ENCODE measurements around the gene RSPH6A.

The RSPH6A gene

DNA sequence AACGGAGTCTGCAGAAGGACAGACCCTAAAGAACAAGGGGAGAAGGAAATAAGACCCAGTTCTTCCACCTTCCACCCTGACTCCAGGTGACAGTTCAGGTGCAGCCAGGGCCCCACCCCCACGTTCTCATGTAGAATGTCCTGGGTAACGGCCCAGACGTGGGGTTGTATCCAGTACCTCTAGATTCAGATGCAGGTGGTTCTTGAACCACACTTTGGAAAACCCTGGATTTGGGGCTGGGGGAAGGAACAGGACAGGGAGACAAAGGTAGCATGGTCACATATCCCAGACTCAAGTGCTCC is 35.0 kb downstream of the RSPH6A start:
- no peak for DNase-seq (ENCODE audit: low read depth in 2 of 2)

DNA sequence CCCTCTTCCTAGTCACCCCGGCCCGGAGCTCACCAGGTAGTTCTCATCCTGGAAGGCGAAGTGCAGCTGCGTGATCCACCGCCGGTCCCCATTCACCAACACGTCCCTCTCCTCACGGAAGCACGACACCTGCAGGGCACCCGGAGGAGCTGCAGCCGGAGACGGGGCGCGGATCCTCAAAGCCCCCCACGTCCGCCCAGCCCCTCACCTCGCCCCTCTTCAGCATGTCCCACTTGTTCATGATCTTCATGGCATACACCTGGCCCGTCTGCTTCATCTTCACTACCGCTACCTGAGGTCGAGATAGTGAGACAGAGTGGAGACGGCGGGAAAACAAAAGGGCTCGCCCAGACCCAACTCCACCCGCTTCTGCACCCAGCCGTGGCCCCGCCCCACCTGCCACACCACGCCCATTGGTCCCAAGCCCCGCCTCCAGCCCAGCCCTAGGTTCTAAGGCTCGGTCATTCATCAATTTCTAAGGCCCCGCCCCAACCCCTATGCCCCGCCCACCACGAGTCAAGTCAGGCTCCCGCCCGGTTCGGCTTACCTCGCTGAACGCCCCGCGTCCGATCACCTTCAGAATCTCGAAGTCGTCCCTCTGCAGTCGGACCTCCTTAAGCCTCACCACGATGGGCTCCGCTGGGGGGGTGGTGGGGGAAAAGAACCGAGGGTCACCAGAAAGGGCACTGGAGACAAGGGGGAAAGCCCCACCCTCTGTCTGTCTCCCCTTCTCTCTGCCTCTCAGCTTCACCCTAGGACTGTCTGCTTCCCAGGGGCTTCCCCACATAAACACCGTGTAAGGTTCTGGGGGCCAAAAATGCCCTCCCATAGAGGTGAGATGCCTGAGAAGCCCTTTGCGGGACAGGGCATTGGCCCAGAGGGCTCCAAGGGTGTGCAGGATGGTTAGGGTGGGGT is 35.6 kb downstream of the RSPH6A start:
- DNase-seq (ENCODE audit: low read depth in 2 of 2), result peak; percentile 53 to 55

DNA sequence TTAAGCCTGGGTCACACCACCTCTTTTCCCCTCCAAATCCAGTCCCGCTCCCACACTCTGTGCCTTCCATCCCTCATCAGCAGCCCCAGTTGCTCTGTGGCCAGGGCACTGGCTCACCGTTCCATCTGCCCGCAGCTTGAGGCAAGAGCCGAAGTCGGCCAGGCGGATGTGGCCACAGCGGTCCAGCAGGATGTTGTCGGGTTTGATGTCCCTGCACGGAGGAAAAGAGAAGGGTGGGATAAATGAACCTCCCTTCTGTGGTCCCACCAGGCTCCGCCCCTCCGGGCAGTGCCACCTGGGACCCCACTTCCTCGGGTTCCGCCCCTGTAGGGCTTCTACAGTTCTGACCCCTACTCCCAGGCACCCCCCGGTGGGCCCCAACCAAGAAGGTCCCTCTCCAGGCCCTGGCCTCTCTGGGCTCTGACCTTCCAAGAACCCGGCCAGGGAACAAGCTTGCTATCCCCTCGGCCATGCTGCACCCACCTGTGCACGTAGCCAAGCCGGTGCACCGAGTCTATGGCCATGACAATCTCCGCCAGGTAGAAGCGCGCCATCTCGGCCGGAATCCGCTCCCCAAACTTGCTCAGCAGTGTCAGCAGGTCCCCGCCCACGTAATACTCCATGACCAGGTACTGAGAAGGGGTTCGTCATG is 37.0 kb downstream of the RSPH6A start:
- no peak for DNase-seq (ENCODE audit: low read depth in 2 of 2)

DNA sequence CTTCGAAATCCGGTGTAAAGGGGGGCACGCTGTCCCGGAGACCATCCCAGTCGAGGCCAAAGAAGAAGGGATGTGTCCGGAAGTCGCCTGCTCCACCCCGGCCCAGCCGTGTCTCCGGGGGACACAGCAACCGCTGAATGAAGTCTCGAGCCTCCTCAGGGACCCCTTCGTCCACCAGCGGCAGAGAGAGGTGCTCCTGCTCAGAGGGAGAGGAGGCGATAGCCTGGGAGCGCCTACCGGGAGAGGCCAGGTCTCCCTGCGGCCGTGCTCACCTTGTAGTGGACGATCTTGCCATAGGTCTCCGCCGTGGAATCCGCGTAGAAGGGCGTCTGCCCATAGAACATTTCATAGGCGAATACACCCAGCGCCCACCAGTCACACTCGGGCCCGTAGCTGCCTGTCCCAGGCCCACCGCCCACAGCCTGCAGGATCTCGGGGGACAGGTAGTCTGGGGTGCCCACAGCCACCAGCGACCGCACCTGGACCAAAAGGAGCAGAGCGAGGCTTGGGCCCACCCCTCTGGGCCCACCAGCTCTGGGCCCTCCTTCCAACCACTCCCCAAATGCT is 37.6 kb downstream of the RSPH6A start:
- no peak for DNase-seq (ENCODE audit: low read depth in 2 of 2)

DNA sequence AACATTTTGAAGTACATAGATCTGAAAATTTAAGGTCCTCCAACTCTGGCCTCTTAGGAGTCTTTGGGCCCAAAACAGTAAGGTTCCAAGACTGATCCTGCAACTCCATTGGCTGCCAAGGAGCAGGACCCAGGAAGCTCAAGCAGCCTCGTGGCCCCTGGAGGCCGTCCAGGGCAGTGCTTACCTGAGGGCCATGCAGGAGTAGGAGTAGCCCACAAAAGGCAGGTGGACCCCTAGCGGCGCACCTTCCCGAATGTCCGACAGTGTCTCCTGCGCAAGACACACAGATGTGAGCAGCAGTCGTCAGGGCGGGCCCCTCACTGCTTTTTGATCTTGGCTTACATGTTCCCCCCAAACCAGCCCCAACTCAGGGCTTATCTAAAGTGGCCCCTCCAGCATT is 40.3 kb downstream of the RSPH6A start:
- no peak for DNase-seq (ENCODE audit: low read depth in 2 of 2)

DNA sequence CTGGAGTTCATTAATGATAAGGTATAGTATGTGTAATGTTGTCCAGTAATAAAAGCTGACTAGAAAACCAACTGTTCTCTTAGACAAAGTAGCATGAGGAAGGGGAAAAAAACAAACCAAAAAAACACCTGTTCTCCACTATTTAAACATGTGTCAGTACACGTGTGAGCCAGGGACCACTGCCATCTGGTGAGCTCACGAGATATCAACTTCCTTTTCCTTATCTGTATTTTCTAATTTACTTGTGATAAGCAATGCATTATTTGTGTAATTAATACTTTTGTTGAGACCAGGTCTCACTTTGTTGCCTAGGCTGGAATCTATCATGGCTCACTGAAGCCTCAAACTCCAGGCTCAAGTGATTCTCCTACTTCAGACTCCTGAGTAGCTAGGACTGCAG is 41.7 kb downstream of the RSPH6A start:
- DNase-seq (ENCODE audit: low read depth in 2 of 2), result no peak

DNA sequence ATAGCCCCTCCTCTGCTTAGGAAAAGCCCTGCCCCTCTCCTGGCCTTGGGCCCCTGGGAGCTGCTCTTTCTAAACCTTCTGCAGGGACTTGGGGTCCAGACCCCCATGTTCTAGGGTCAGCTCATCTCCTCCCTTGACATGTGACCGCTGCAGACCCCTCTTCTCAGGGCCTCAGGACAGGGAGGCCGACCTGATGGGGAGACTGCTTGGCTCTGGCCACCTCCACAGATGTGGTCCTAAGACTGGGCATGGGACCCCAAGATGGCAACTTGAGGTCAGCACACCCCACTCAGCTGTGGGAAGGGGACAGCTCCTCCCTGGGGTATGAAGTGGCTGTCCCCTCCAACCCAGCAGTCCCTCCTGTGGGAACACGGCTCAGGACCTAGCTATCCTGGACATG is 42.2 kb downstream of the RSPH6A start:
- no peak for DNase-seq (ENCODE audit: low read depth in 2 of 2)

DNA sequence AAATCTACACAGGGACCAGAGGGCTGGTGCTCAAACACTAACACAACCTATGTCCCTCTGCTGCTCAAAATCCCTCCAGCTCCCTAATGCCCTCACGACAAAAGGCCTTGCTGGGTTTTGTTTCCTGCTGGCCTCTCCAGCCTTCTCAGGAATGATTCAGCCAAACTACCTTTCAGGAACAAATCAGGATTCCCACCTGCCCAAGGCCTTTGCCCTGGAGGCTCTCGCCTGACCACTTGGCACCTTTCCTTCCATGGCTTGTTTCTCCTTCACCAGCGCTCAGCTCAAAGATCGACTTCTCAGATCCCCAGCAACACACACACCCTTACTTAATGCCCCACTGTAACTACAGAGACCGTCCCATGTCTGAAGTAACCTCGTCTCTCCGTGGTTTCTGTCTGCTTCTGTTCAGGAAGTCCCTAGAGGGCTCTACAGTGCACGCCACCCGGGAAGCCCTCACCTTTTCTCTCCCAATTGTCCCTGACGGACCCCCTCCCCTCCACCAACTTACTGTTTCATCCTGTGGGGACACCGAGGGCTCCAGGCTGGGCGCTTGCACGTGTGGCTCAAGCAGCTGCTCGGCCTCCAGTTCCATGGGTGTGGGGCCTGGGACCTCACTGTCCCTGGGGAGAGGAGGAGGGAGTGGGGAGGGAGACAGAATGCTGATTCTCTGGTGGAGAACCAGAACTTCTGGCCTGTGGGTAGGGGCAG is 42.8 kb downstream of the RSPH6A start:
- no peak for DNase-seq (ENCODE audit: low read depth in 2 of 2)

DNA sequence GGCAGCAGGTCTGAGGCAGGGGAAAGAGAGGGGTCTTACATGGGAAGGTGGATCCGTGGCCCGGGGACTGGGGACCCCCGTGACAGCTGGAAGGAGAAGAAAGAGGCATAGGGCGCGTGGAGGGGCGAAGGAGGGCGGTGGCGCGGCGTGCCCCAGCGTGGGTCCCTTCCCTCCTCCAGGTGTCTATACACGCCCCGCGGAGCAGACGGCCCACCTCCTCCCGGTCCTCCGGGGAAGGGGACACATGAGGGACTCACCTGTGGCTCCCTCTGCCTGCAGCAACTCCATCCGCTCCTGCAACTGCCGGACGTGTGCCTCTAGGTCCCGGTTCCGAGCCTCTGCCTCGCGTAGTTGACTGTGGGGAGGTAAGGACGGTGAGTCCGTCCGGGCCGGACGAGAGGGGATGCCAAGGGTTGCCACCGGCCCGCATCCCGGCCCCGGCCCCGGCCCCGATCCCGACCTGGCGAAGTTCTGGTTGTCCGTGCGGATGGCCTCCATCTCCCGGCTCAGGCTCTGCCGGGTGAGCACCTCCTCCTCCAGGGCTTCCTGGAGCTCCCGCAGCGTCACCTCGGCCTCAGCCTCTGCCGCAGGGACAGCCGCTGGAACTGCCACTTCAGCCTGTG is 43.7 kb downstream of the RSPH6A start:
- no peak for DNase-seq (ENCODE audit: low read depth in 2 of 2)

DNA sequence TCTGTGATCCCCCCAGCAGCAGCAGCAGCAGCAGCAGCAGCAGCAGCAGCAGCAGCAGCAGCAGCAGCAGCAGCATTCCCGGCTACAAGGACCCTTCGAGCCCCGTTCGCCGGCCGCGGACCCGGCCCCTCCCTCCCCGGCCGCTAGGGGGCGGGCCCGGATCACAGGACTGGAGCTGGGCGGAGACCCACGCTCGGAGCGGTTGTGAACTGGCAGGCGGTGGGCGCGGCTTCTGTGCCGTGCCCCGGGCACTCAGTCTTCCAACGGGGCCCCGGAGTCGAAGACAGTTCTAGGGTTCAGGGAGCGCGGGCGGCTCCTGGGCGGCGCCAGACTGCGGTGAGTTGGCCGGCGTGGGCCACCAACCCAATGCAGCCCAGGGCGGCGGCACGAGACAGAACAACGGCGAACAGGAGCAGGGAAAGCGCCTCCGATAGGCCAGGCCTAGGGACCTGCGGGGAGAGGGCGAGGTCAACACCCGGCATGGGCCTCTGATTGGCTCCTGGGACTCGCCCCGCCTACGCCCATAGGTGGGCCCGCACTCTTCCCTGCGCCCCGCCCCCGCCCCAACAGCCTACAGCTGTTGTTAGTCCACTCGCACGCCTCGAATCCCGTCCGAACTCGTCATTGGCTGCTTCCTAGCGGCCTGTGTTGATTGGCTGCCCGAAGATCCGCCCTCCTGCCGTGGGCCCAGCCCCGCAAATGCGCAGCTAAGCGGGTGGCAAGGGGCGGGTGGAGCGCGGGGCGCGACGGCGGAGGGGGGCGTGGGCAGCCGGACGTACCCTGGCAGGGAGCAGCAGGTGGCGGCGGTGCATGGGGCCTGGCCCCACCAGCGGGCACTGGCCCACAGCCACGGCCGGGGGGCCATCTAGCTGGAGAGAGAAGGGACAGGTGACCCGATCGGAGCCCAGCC is 44.7 kb downstream of the RSPH6A start:
- DNase-seq (ENCODE audit: low read depth in 2 of 2), result peak; percentile 83 to 89

DNA sequence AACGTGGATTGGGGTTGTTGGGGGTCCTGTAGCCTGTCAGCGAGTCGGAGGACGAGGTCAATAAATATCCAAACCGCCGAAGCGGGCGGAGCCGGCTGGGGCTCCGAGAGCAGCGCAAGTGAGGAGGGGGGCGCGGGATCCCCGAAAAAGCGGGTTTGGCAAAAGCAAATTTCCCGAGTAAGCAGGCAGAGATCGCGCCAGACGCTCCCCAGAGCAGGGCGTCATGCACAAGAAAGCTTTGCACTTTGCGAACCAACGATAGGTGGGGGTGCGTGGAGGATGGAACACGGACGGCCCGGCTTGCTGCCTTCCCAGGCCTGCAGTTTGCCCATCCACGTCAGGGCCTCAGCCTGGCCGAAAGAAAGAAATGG is 45.3 kb downstream of the RSPH6A start:
- peak in 1 of 2 donors; percentile 34 for DNase-seq (ENCODE audit: low read depth in 2 of 2)

DNA sequence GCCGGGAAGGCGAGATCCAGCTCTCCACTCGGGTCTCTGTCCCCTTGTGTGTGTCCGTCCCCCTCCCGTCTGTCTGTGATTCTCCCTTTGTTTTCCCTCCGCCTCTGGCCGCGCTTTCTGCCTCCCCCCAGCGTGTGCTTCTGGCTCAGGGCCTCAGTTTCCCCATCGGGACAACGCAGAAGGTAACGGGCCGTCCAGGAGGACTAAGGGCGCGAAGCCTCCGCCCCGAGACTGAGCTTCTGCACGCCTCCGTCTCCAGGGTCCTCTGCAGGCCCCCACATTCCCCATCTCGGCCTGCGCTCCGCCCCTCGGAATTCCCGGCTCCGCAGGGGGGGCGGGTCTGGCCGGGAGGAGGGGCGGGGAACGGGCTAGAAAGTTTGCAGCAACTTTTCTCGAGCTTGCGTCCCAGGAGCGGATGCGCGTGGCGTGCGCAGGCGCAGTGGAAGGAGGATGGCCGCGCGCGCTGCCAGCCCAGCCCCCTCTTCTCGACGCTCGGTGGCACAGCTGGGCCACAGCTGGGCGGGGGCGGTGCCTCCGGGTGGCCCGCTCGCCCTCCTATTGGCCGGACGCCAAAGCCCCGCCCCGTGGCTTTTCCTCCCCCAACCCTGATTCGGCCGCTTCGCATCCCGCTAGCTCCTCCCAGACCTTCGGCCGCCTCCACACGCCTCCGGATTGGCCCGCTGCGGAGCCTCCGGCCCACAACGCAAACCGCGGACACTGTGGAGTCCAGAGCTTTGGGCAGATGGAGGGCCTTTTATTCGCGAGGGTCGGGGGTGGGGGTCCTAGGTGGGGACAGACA is 45.9 kb downstream of the RSPH6A start, which contains the start of gene SIX5:
TSS of gene SIX5 (minus strand) at position 269 of the 799 bp plus-strand sequence. CDS start 408 bp downstream, outside the sequence.
- DNase-seq (ENCODE audit: low read depth in 2 of 2), result peak; percentile 81 to 88

DNA sequence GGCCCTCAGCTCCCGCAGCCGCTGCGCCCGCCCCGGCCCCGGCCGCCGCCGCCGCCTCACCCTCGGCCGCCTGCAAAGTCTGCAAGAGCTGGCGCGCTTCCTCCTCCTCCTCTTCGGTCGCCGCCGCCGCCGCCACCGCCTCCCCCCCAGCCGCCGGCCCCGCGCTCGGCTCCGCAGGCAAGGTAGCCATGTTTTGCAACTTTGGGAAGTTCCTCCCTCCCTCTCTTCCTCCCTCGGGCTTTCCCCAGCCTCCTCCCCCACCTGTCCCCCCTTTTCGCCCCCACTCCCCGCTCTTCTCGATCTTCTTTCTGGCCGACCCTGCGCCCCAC is 46.5 kb downstream of the RSPH6A start:
- DNase-seq (ENCODE audit: low read depth in 2 of 2), result no peak

DNA sequence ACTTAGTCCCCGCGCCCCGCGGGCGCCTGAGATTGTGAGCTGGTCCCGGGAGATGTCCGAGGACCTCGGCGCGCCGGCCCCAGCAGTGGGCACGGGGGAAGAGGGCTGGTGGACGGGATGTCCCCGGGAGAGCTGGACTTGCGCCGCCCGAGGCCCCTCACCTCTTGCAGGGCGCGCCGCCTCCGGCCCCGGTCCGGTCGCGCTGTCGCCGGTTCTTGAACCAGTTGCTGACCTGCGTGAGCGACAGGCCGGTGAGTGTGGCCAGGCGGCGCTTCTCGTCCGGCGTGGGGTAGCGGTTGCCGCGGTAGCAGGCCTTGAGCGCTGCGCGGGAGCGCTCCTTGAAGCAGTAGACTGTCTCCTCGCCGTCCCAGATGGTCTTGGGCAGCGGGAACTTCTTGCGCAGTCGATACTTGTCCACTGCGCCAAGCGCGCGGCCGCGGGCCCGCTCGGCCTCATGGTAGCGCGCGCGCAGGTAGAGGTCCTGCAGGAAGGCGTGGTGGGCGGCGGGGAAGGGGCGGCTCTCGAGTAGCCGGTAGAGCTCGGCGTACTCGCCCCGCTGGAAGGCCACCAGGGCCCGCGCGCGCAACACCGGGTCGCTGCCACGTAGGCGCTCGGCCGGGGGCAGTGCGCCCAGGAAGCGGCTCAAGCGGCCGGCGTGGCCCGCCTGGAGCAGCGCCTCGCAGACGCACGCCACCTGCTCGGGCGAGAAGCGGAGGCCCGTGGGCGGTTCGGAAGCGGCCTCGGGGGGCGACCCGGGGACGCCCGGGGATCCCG is 47.0 kb downstream of the RSPH6A start:
- no peak for DNase-seq (ENCODE audit: low read depth in 2 of 2)

DNA sequence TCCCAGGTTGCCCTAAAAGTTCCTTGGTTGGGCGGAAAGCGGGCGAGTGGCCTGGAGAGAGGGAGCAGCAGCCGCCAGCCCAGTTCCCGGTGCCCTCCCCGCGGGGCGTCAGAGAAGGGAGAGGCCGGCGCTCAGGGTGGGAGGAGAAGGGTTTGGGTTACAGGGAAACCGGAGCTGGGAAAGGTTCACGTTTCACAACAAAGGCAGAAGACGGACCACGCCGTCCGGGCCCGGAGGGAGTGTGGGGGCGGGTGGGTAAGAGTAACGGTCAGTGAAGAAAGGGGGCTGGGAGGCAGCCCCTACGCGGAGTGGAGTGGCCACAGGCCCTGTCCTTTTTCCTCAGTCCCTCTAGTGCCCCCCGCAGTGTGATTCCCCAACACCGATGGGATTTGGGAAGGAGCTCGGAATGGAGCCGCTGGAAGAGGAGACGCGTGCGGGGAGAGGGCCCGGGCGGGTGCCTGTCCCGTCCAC is 47.7 kb downstream of the RSPH6A start:
- no peak for DNase-seq (ENCODE audit: low read depth in 2 of 2)

DNA sequence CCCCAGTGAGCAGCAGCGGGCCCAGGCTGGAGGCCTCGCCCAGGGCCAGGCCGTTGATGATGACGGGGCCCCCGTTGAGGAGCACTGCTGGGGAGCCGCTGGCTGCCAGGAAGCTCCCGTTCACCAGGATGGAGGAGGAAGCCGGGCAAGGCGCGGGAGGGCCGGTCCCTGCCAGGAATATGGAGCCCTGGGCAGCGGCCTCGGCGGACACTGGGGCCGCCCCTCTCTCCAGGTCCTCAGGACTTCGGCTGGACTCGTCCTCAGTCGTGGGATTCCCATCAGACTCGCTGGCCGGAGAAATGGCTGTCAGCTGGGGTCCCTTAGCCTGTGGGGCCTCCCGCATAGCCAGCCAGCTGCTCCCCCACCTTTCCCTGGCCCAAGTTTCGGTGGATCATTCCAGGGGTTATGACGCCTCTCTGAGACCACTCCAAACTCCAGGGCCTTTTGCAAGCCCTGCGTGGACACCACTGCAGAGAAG is 48.2 kb downstream of the RSPH6A start:
- DNase-seq (ENCODE audit: low read depth in 2 of 2), result no peak

DNA sequence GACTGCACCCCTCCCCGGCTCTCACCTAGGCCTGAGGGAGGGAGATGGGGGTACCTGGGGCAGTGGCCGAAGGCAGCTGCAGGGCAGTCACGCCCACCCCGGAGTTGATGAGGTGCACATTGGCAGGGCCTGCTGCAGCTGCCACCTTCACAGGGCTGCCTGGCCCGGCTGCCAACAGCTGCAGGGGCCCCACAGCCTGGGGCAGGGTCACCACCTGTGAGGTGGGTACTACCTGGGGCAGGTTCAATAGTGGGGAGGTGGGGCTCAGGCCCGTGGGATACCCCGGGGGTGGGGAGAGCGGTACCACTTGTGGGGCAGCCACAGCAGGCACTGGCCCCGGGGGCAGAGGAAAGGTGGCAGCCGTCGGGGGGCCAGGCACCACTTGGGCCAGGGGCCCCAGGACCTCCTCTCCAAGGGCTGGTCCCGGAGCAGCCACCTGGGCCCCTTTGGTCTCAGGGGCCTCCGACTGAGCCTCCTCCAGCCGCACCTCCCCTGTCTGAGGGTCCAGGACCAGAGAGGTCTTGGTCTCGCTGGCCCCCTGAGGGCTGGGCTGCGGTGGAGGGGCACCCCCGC is 48.7 kb downstream of the RSPH6A start:
- DNase-seq (ENCODE audit: low read depth in 2 of 2), result no peak

DNA sequence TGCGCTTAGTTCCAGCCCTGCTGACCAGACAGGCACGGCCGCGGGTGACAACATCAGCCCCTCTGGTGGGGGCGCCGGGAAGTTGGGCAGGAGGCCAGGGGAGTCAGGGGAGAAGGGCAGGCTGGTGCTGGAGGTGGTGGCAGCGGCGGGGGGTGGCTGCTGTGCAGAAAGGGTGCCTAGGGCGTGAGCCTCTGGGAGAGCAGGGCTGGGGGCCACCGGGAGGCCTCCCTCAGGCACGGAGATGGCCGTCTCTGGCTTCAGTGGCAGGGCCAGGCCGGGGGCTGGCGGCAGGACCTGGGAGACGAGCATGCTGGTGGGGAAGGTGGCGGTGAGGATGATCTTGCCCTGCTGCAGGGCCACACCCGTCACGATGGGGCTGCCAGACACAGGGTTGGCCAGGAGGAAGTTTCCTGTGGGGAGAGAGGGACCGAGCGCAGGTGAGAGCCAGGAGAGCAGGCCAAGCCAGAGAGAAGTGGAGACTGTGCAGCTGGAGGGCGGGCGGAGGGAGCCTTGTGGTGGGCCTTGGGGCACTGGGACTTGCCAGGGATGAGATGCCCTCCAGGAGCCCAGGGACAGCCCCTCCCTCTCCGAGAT is 49.3 kb downstream of the RSPH6A start:
- DNase-seq (ENCODE audit: low read depth in 2 of 2), result no peak

All from stimulated activated CD8-positive, alpha-beta memory T cell treated with anti-CD3 and anti-CD28 coated beads, Interleukin-2, amount 100 ng/mL, for 1 hour (primary cell).